GM23338 (cell line): ENCODE results near the gene KCNMA1. TPM values are rescaled to one million over a fixed set of nuclear protein-coding genes. Genes with fewer than 3 reads are reported as not detected.

Source experiments
- ATAC-seq: fragments of 200-7000 bp; cut with Tn5 transposase; 3 replicates; pipeline ENCODE4 v1.9.1; 2020
- DNase-seq: peaks from one replicate; pipeline ENCODE4 v3.0.0-alpha.2; 2015; ENCODE audit warnings: low spot score
- H2AFZ ChIP-seq: fragments of 200-600 bp; sonication (generic); 2 replicates; pipeline ENCODE4 v1.8.0; 2016; ENCODE audit warnings: antibody characterized with exemption, mild to moderate bottlenecking, moderate library complexity
- H3F3A ChIP-seq: fragments of 200-600 bp; sonication (generic); replicated peaks from 2 replicates; pipeline ENCODE4 v1.8.0; 2017; ENCODE audit warnings: antibody characterized with exemption, mixed run types, low read depth
- H3K27ac ChIP-seq: fragments of 200-600 bp; sonication (generic); 2 replicates; pipeline ENCODE4 v1.6.1; 2016; ENCODE audit warnings: low read depth
- H3K27me3 ChIP-seq: fragments of 200-600 bp; sonication (generic); 2 replicates; pipeline ENCODE4 v1.8.0; 2016; ENCODE audit warnings: mild to moderate bottlenecking, mixed run types, moderate library complexity; ENCODE audit not compliant: insufficient read depth
- H3K36me3 ChIP-seq: fragments of 200-600 bp; sonication (generic); 2 replicates; pipeline ENCODE4 v1.8.0; 2016; ENCODE audit warnings: mild to moderate bottlenecking; ENCODE audit not compliant: insufficient read depth
- H3K4me1 ChIP-seq: fragments of 200-600 bp; sonication (generic); 2 replicates; pipeline ENCODE4 v1.8.0; 2016; ENCODE audit warnings: mild to moderate bottlenecking, moderate library complexity; ENCODE audit not compliant: insufficient read depth
- H3K4me2 ChIP-seq: fragments of 200-600 bp; sonication (generic); 2 replicates; pipeline ENCODE4 v1.7.1; 2017; ENCODE audit warnings: mixed run types
- H3K4me3 ChIP-seq: fragments of 200-600 bp; sonication (generic); 2 replicates; pipeline ENCODE4 v1.6.1; 2016; ENCODE audit warnings: mixed run types
- H3K79me2 ChIP-seq: fragments of 200-600 bp; sonication (generic); replicated peaks from 2 replicates; pipeline ENCODE4 v1.8.0; 2017; ENCODE audit warnings: mild to moderate bottlenecking; ENCODE audit not compliant: insufficient read depth
- H3K9me2 ChIP-seq: fragments of 200-600 bp; sonication (generic); 2 replicates; pipeline ENCODE4 v1.8.0; 2017; ENCODE audit not compliant: insufficient read depth
- H4K20me1 ChIP-seq: fragments of 200-600 bp; sonication (generic); replicated peaks from 2 replicates; pipeline ENCODE4 v1.8.0; 2017; ENCODE audit warnings: mild to moderate bottlenecking; ENCODE audit not compliant: insufficient read depth
- H3K27ac Mint-ChIP-seq: 2 replicates; pipeline ENCODE4 v1.8.0; 2020; ENCODE audit warnings: inconsistent platforms, mild to moderate bottlenecking, moderate library complexity, mixed read lengths
- H3K27me3 Mint-ChIP-seq: 3 replicates; pipeline ENCODE4 v1.8.0; 2022; ENCODE audit warnings: low read depth, mild to moderate bottlenecking, moderate library complexity, mixed read lengths, inconsistent platforms; ENCODE audit not compliant: insufficient read depth, poor library complexity
- H3K36me3 Mint-ChIP-seq: 3 replicates; pipeline ENCODE4 v1.8.0; 2021; ENCODE audit warnings: low read depth, mild to moderate bottlenecking, inconsistent platforms, moderate library complexity, mixed read lengths
- H3K4me1 Mint-ChIP-seq: 3 replicates; pipeline ENCODE4 v1.8.0; 2020; ENCODE audit warnings: mild to moderate bottlenecking, inconsistent platforms, mixed read lengths
- H3K4me3 Mint-ChIP-seq: 3 replicates; pipeline ENCODE4 v1.8.0; 2021; ENCODE audit warnings: moderate library complexity, mild to moderate bottlenecking, inconsistent platforms, mixed read lengths
- H3K9me3 Mint-ChIP-seq: 3 replicates; pipeline ENCODE4 v1.8.0; 2020; ENCODE audit warnings: moderate library complexity, mild to moderate bottlenecking, inconsistent platforms, mixed read lengths
- EZH2 ChIP-seq: fragments of 200-600 bp; sonication (generic); IDR thresholded peaks from one replicate; pipeline ENCODE4 v1.8.0; 2017; ENCODE audit warnings: antibody characterized with exemption, mild to moderate bottlenecking, low read depth; ENCODE audit not compliant: unreplicated experiment
- EZH2phosphoT487 ChIP-seq: fragments of 200-600 bp; sonication (generic); IDR thresholded peaks from one replicate; pipeline ENCODE4 v1.8.1; 2018; ENCODE audit warnings: antibody characterized with exemption; ENCODE audit not compliant: unreplicated experiment
- JUNB ChIP-seq: IDR thresholded peaks from one replicate; pipeline ENCODE4 v1.6.1; 2016; ENCODE audit warnings: antibody characterized with exemption; ENCODE audit not compliant: unreplicated experiment
- polyA plus RNA-seq: library from polyadenylated mRNA; unstranded; fragments of >200 nt; fragmentation: Nextera tagmentation; extraction: Ambion mirVana; gene quantifications from 2 replicates; pipeline ENCODE4 v1.2.1, GENCODE V29; 2016
- total RNA-seq: library from RNA; depleted of rRNA; stranded (reverse); fragments of >200 nt; shearing (Covaris generic); gene quantifications from 2 replicates; pipeline ENCODE4 v1.2.3, GENCODE V29; 2014
- TF ChIP-seq, protein P1 (sequence below): fragments of 250-450 bp; sonication (Bioruptor Pico); IDR thresholded peaks from 2 replicates; pipeline ENCODE4 v1.5.0; 2020; ENCODE audit warnings: mild to moderate bottlenecking, moderate library complexity
- TF ChIP-seq, protein P2 (sequence below), 2 experiments: fragments of 200-600 bp in 1 of 2; sonication (generic) in 1 of 2; conservative IDR thresholded peaks; 2 replicates each; pipeline versions ENCODE4 v1.5.1 to v1.6.1; 2016 to 2017; ENCODE audit warnings: antibody characterized with exemption in 2 of 2, low read depth in 2 of 2, mild to moderate bottlenecking in 2 of 2, moderate library complexity in 1 of 2

Gene KCNMA1
- total and polyA plus RNA-seq, 2 experiments from 2014 or later, result 8.2 to 9.0 TPM

DNA sequence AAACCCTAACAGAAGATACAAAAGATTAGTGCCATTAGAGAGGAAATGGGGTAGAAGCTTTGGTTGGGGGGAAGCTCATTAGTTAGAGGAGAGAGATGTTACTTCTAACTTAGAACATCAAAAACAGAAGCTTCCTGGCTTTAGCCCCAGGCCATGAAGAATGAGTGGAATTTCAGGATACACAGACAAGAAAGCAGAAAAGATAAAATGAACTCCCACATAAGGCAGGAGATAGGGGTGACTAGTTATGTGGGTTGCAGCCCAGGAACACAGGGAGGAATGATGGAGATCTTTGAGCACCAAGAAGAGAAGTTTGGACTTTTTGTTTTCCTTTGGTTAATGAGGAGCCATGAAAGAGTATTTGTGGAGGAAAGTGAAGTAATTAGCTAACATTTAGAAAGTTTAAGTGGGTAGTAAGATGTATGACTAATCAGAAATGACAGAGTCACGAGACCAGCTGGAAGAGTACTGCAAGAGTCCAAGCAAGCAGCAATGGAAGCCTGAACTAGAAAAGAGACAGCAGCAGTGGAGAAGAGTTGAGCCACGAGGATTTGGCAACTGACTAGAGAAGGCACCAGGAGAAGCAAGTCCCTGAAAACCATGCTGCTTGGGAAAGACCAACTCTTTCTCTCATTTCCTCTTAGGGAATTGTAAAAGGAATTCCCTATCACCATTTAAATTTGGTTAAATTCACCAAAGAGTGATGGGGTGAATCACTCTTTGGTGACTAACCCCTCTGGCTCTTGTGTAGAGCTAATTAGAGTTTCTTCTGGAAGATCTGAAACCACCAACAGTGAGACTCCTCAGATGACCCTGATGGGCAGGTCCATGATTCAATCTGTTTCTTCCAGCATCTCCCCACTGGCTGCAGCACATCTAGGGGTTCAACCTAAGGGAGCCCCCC lies 131.9 kb downstream of the KCNMA1 start (continued):
- TF ChIP-seq, protein P1, sequence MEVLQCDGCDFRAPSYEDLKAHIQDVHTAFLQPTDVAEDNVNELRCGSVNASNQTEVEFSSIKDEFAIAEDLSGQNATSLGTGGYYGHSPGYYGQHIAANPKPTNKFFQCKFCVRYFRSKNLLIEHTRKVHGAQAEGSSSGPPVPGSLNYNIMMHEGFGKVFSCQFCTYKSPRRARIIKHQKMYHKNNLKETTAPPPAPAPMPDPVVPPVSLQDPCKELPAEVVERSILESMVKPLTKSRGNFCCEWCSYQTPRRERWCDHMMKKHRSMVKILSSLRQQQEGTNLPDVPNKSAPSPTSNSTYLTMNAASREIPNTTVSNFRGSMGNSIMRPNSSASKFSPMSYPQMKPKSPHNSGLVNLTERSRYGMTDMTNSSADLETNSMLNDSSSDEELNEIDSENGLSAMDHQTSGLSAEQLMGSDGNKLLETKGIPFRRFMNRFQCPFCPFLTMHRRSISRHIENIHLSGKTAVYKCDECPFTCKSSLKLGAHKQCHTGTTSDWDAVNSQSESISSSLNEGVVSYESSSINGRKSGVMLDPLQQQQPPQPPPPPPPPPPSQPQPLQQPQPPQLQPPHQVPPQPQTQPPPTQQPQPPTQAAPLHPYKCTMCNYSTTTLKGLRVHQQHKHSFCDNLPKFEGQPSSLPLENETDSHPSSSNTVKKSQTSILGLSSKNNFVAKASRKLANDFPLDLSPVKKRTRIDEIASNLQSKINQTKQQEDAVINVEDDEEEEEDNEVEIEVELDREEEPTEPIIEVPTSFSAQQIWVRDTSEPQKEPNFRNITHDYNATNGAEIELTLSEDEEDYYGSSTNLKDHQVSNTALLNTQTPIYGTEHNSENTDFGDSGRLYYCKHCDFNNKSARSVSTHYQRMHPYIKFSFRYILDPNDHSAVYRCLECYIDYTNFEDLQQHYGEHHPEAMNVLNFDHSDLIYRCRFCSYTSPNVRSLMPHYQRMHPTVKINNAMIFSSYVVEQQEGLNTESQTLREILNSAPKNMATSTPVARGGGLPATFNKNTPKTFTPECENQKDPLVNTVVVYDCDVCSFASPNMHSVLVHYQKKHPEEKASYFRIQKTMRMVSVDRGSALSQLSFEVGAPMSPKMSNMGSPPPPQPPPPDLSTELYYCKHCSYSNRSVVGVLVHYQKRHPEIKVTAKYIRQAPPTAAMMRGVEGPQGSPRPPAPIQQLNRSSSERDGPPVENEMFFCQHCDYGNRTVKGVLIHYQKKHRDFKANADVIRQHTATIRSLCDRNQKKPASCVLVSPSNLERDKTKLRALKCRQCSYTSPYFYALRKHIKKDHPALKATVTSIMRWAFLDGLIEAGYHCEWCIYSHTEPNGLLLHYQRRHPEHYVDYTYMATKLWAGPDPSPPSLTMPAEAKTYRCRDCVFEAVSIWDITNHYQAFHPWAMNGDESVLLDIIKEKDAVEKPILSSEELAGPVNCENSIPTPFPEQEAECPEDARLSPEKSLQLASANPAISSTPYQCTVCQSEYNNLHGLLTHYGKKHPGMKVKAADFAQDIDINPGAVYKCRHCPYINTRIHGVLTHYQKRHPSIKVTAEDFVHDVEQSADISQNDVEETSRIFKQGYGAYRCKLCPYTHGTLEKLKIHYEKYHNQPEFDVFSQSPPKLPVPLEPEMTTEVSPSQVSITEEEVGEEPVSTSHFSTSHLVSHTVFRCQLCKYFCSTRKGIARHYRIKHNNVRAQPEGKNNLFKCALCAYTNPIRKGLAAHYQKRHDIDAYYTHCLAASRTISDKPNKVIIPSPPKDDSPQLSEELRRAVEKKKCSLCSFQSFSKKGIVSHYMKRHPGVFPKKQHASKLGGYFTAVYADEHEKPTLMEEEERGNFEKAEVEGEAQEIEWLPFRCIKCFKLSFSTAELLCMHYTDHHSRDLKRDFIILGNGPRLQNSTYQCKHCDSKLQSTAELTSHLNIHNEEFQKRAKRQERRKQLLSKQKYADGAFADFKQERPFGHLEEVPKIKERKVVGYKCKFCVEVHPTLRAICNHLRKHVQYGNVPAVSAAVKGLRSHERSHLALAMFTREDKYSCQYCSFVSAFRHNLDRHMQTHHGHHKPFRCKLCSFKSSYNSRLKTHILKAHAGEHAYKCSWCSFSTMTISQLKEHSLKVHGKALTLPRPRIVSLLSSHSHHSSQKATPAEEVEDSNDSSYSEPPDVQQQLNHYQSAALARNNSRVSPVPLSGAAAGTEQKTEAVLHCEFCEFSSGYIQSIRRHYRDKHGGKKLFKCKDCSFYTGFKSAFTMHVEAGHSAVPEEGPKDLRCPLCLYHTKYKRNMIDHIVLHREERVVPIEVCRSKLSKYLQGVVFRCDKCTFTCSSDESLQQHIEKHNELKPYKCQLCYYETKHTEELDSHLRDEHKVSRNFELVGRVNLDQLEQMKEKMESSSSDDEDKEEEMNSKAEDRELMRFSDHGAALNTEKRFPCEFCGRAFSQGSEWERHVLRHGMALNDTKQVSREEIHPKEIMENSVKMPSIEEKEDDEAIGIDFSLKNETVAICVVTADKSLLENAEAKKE (CRISPR knock-in tag), result no peak
- TF ChIP-seq JUNB (no peak), EZH2phosphoT487 (no peak), EZH2 (no peak)

DNA sequence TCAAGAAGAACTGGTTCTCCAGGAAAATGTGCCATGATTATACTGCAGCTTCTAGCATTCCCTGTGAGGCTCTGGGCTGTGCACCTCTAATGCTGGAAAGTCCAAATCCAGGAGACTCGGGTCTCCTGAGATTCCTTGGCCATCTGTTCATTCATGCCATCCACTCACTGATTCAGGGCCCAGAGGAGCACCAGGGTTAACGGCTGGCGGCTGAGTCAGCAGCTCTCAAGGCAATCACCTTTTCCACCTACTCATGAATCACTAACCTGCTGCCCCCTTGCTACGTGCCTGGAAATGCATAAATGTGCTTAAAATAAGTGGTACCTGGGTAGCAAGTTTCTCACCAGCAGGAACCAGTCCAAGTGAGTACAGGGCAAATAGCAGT lies 132.7 kb downstream of the KCNMA1 start:
- no peaks in the 10 kb centered on the region for H3K36me3 ChIP-seq
- no peaks in the 10 kb centered on the region for H3K27me3 ChIP-seq
- H4K20me1 ChIP-seq, result no peaks in the 10 kb centered on the region
- H3F3A ChIP-seq, result no peaks in the 10 kb centered on the region
- H3K9me3 Mint-ChIP-seq, result no peaks in the 10 kb centered on the region
- no peak overlapping the region for H3K27ac Mint-ChIP-seq
- H3K4me1 ChIP-seq, result no peaks in the 10 kb centered on the region; the same call in 1 of the 2 replicates
- ATAC-seq (peak; percentile 41; the same call in 2 of the 3 replicates), DNase-seq (no peak)
- H3K4me3 ChIP-seq, result no peak overlapping the region
- H3K9me2 ChIP-seq, result 0 out of 2 replicates have a peak, but pooled peaks cover 2% of the 10 kb centered on the region
- H3K36me3 Mint-ChIP-seq, result no peaks in the 10 kb centered on the region
- peaks cover 4% of the 10 kb centered on the region for H3K27me3 Mint-ChIP-seq
- TF ChIP-seq, protein P2, sequence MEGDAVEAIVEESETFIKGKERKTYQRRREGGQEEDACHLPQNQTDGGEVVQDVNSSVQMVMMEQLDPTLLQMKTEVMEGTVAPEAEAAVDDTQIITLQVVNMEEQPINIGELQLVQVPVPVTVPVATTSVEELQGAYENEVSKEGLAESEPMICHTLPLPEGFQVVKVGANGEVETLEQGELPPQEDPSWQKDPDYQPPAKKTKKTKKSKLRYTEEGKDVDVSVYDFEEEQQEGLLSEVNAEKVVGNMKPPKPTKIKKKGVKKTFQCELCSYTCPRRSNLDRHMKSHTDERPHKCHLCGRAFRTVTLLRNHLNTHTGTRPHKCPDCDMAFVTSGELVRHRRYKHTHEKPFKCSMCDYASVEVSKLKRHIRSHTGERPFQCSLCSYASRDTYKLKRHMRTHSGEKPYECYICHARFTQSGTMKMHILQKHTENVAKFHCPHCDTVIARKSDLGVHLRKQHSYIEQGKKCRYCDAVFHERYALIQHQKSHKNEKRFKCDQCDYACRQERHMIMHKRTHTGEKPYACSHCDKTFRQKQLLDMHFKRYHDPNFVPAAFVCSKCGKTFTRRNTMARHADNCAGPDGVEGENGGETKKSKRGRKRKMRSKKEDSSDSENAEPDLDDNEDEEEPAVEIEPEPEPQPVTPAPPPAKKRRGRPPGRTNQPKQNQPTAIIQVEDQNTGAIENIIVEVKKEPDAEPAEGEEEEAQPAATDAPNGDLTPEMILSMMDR (conservative IDR thresholded peaks at IDR 0.05; ENCODE audit: low read depth in 2 of 2), result peak; percentile 19 to 41; a peak in 2 of 4 replicates
- TF ChIP-seq EZH2phosphoT487, result no peak
- peaks cover 3% of the 10 kb centered on the region; the same call in 1 of the 3 replicates for H3K4me1 Mint-ChIP-seq
- no peak overlapping the region for H2AFZ ChIP-seq
- no peaks in the 10 kb centered on the region for H3K79me2 ChIP-seq
- H3K4me3 Mint-ChIP-seq, result no peak overlapping the region
- H3K27ac ChIP-seq, result no peak overlapping the region
- no peak overlapping the region for H3K4me2 ChIP-seq
